Prostate gland (tissue), 2 donors: ENCODE data around the gene CALHM1. TPM values are rescaled to one million over a fixed set of nuclear protein-coding genes. Genes with fewer than 3 reads are reported as not detected.

Source experiments
- DNase-seq: peaks from one replicate; pipeline ENCODE4 v3.0.0-alpha.2; 2019; ENCODE audit warnings: low spot score
- H3K27ac ChIP-seq, 2 donors: fragments of 200-600 bp; sonication (generic); 2 replicates each; pipeline ENCODE4 v1.5.1; 2017 to 2019
- H3K27me3 ChIP-seq: fragments of 200-600 bp; sonication (generic); replicated peaks from 2 replicates; pipeline ENCODE4 v1.5.1; 2019; ENCODE audit not compliant: insufficient read depth
- H3K36me3 ChIP-seq, 2 donors: fragments of 200-600 bp; sonication (generic); 1 replicate in 1 of 2; 2 replicates in 1 of 2; pipeline versions ENCODE4 v1.5.1 to v1.8.1; 2017 to 2019
- H3K4me1 ChIP-seq: fragments of 200-600 bp; sonication (generic); replicated peaks from 2 replicates; pipeline ENCODE4 v1.5.1; 2019
- H3K4me3 ChIP-seq, 2 donors: fragments of 200-600 bp; sonication (generic); 2 replicates each; pipeline ENCODE4 v1.5.1; 2017 to 2019
- H3K9me3 ChIP-seq: fragments of 200-600 bp; sonication (generic); 2 replicates; pipeline ENCODE4 v1.5.1; 2017
- CTCF ChIP-seq, 4 experiments: fragments of 200-600 bp in 2 of 4; fragments of 450-650 bp in 2 of 4; sonication (generic) in 2 of 4; IDR thresholded peaks; 1 replicate in 3 of 4; 2 replicates in 1 of 4; pipeline ENCODE4 v1.5.1; 2016 to 2019; ENCODE audit warnings: antibody characterized with exemption in 4 of 4, mild to moderate bottlenecking in 2 of 4, moderate library complexity in 2 of 4
- POLR2A ChIP-seq: fragments of 450-650 bp; IDR thresholded peaks from one replicate; pipeline ENCODE4 v1.6.1; 2016; ENCODE audit warnings: antibody characterized with exemption, mild to moderate bottlenecking
- POLR2AphosphoS5 ChIP-seq: sonication (generic); formaldehyde crosslinking; IDR thresholded peaks from one replicate; pipeline ENCODE4 v1.6.1; 2017; ENCODE audit warnings: antibody characterized with exemption
- WGBS: methylation state at CpG from one replicate; pipeline ENCODE4 v1.1.5; 2018; 5-methylcytosine and 5-hydroxymethylcytosine counted together
- intact Hi-C: fragments of 100-400 bp; cut with DNase I; formaldehyde crosslinking; loops from one replicate; pipeline ENCODE4 v1.14.2; 2022
- total RNA-seq, 2 donors: library from RNA; depleted of rRNA; stranded (reverse); fragments of >200 nt; gene quantifications; one replicate each; pipeline ENCODE4 v1.1.0, GENCODE V29; 2016

The CALHM1 gene
- total RNA-seq, 2 donors from 2014 or later, result not detected

GRCh38 chr10:103502849-103503660, 44.4 kb upstream of the CALHM1 start:
- Histone ChIP-seq H3K27me3 (no peaks in the 10 kb centered on the region), H3K4me3 (no peak overlapping the region), H3K4me1 (no peaks in the 10 kb centered on the region), H3K9me3 (no peaks in the 10 kb centered on the region), H3K36me3 (no peaks in the 10 kb centered on the region), H3K27ac (no peak overlapping the region)
- 74% methylated on average over 12 of the region's 13 CpGs for WGBS
- no peak for DNase-seq
- no peak for TF ChIP-seq POLR2AphosphoS5
- TF ChIP-seq POLR2A, result no peak
- TF ChIP-seq CTCF (IDR thresholded peaks at IDR 0.05), result no peak
- intact Hi-C loops, result no loop called here

GRCh38 chr10:103501186-103501585, 42.5 kb upstream of the CALHM1 start:
- Histone ChIP-seq H3K27me3 (no peaks in the 10 kb centered on the region), H3K36me3 (no peaks in the 10 kb centered on the region), H3K9me3 (no peaks in the 10 kb centered on the region), H3K27ac (no peak overlapping the region), H3K4me3 (no peak overlapping the region), H3K4me1 (no peaks in the 10 kb centered on the region)
- intact Hi-C loops, result no loop called here
- WGBS, result 93% methylated on average over 3 of the region's 3 CpGs
- TF ChIP-seq POLR2A, result no peak
- TF ChIP-seq POLR2AphosphoS5, result no peak
- TF ChIP-seq CTCF (IDR thresholded peaks at IDR 0.05), result no peak
- no peak for DNase-seq

- Histone ChIP-seq H3K36me3 (no peaks in the 10 kb centered on the region), H3K27ac (no peak overlapping the region), H3K4me3 (no peak overlapping the region), H3K4me1 (no peaks in the 10 kb centered on the region), H3K9me3 (no peaks in the 10 kb centered on the region), H3K27me3 (no peaks in the 10 kb centered on the region)
- intact Hi-C loops, result no loop called here
- TF ChIP-seq POLR2AphosphoS5 (no peak), CTCF (IDR thresholded peaks at IDR 0.05) (no peak), POLR2A (no peak)
- 73% methylated on average over 6 of the region's 6 CpGs for WGBS
- DNase-seq, result no peak
Observed at GRCh38 chr10:103500481-103500880, 41.8 kb upstream of the CALHM1 start.

GRCh38 chr10:103499881-103500280, 41.2 kb upstream of the CALHM1 start:
- no peaks in the 10 kb centered on the region for H3K4me1 ChIP-seq
- DNase-seq, result no peak
- 67% methylated on average over 7 of the region's 7 CpGs for WGBS
- no peak overlapping the region for H3K27ac ChIP-seq
- no peak overlapping the region for H3K4me3 ChIP-seq
- no peaks in the 10 kb centered on the region for H3K9me3 ChIP-seq
- intact Hi-C loops, result no loop called here
- H3K36me3 ChIP-seq, result no peaks in the 10 kb centered on the region
- no peak for TF ChIP-seq CTCF (IDR thresholded peaks at IDR 0.05)
- TF ChIP-seq POLR2AphosphoS5, result no peak
- TF ChIP-seq POLR2A, result no peak
- H3K27me3 ChIP-seq, result no peaks in the 10 kb centered on the region
